GM12878 (cell line): ENCODE data around the gene SCLT1. TPM values are rescaled to one million over a fixed set of nuclear protein-coding genes. Genes with fewer than 3 reads are reported as not detected.

Experiments
- ATAC-seq: fragments of 200-7000 bp; cut with Tn5 transposase; 3 replicates; pipeline ENCODE4 v1.9.1; 2020; ENCODE audit warnings: mild to moderate bottlenecking, moderate library complexity
- BruUV-seq: library from RNA; stranded (reverse); fragments of 400-500 nt; replicated peaks from 2 replicates; lab custom pipeline; 2021; lab: Mats Ljungman, UMichigan
- CTCF ChIA-PET: fragments of 300-600 bp; sonication (Branson Sonifier 250); formaldehyde crosslinking; extraction: SDS; loops from one replicate; lab custom pipeline; 2021; ENCODE audit warnings: inconsistent platforms; lab: Yijun Ruan, JAX
- POLR2A ChIA-PET: fragments of 350-600 bp; formaldehyde crosslinking; extraction: SDS; loops from one replicate; lab custom pipeline; 2021; ENCODE audit warnings: inconsistent platforms; lab: Charles Lee
- RAD21 ChIA-PET: fragments of 300-600 bp; sonication (Branson Sonifier 250); formaldehyde crosslinking; loops from one replicate; lab custom pipeline; 2023; ENCODE audit warnings: antibody characterized with exemption; ENCODE audit not compliant: unreplicated experiment; lab: Charles Lee
- SMC1A ChIA-PET: fragments of 300-600 bp; sonication (Branson Sonifier 250); formaldehyde crosslinking; loops from one replicate; lab custom pipeline; 2023; ENCODE audit not compliant: unreplicated experiment, uncharacterized antibody; lab: Charles Lee
- DNase-seq: peaks from one replicate; pipeline ENCODE4 v3.0.0-alpha.2; 2011; ENCODE audit warnings: low read depth, low spot score
- FAIRE-seq: peaks from 3 replicates; lab custom pipeline; 2011; peaks lifted over from hg19 to GRCh38; lab: Jason Lieb, UNC
- H2AFZ ChIP-seq: 2 replicates; pipeline ENCODE4 v1.6.0; 2011; ENCODE audit warnings: low read depth, low read length, control low read depth; ENCODE audit not compliant: control insufficient read depth
- H3K27ac ChIP-seq: 2 replicates; pipeline ENCODE4 v1.5.1; 2011; ENCODE audit warnings: control low read depth; ENCODE audit not compliant: control insufficient read depth, insufficient read depth
- H3K27me3 ChIP-seq, 2 experiments: replicated peaks in 1 of 2; 2 replicates each; pipeline versions ENCODE4 v1.6.0 to v1.6.1; 2011; ENCODE audit warnings: low read length in 1 of 2; ENCODE audit not compliant: control insufficient read depth in 2 of 2, insufficient read depth in 2 of 2
- H3K36me3 ChIP-seq, 2 experiments: 2 replicates each; pipeline ENCODE4 v1.5.1; 2011; ENCODE audit warnings: low read length in 1 of 2; ENCODE audit not compliant: control insufficient read depth in 2 of 2, insufficient read depth in 2 of 2
- H3K4me1 ChIP-seq: 2 replicates; pipeline ENCODE4 v1.6.1; 2011; ENCODE audit warnings: mild to moderate bottlenecking, low read length, moderate library complexity, mixed read lengths; ENCODE audit not compliant: control insufficient read depth, insufficient read depth
- H3K4me2 ChIP-seq: 2 replicates; pipeline ENCODE4 v1.6.0; 2011; ENCODE audit warnings: control low read depth; ENCODE audit not compliant: control insufficient read depth, insufficient read depth
- H3K4me3 ChIP-seq: fragments of 200-600 bp; sonication (generic); 2 replicates; pipeline ENCODE4 v1.5.1; 2016
- H3K79me2 ChIP-seq: 2 replicates; pipeline ENCODE4 v1.6.0; 2011; ENCODE audit warnings: low read length; ENCODE audit not compliant: control insufficient read depth, insufficient read depth
- H3K9ac ChIP-seq: 2 replicates; pipeline ENCODE4 v1.8.0; 2011; ENCODE audit warnings: low read length, control low read depth, mixed read lengths; ENCODE audit not compliant: control insufficient read depth, insufficient read depth
- H3K9me3 ChIP-seq: replicated peaks from 3 replicates; pipeline ENCODE4 v1.5.1; 2011; ENCODE audit warnings: mild to moderate bottlenecking, low read length; ENCODE audit not compliant: control insufficient read depth, insufficient read depth
- H4K20me1 ChIP-seq: 2 replicates; pipeline ENCODE4 v1.6.0; 2011; ENCODE audit not compliant: control insufficient read depth, insufficient read depth
- MTA2 ChIP-seq: fragments of 450-650 bp; IDR thresholded peaks from 2 replicates; pipeline ENCODE4 v1.6.1; 2016; ENCODE audit warnings: low read depth, mild to moderate bottlenecking, moderate library complexity
- PAX5 ChIP-seq: IDR thresholded peaks from 2 replicates; pipeline ENCODE4 v1.6.1; 2011; ENCODE audit warnings: low read depth, low read length, borderline replicate concordance
- in situ Hi-C: fragments of 300-500 bp; cut with MboI; formaldehyde crosslinking; loops from 9 replicates; pipeline ENCODE4 v1.14.3; 2018; ENCODE audit warnings: mixed read lengths
- intact Hi-C: fragments of 100-400 bp; cut with micrococcal nuclease; formaldehyde crosslinking; loops from one replicate; pipeline ENCODE4 v1.14.2; 2022; ENCODE audit not compliant: unreplicated experiment
- polyA plus RNA-seq, 11 experiments: library from polyadenylated mRNA; depleted of rRNA in 4 of 11; unstranded in 6 of 11; stranded (reverse) in 5 of 11; fragments of >200 nt; fragmentation: Nextera tagmentation in 4 of 11; fragmentation: Illumina TruSeq in 1 of 11; extraction: Ambion mirVana in 4 of 11; extraction: Trizol in 1 of 11; gene quantifications; 1 replicate in 1 of 11; 2 replicates in 10 of 11; pipeline versions ENCODE4 v1.2.1 to v1.2.3, GENCODE V29; 2011 to 2016; ENCODE audit warnings: inconsistent platforms in 2 of 11, missing spikeins in 2 of 11, low read depth in 1 of 11
- total RNA-seq, 4 experiments: library from RNA; depleted of rRNA in 3 of 4; stranded (reverse); fragments of >200 nt in 3 of 4; fragmentation: Illumina TruSeq in 1 of 4; extraction: Trizol in 1 of 4; gene quantifications; 2 replicates each; pipeline versions ENCODE4 v1.2.1 to v1.2.3, GENCODE V29; 2013 to 2021
- TF ChIP-seq, protein P1 (sequence below): fragments of 450-650 bp; IDR thresholded peaks from 2 replicates; pipeline ENCODE4 v1.6.1; 2018; ENCODE audit warnings: borderline replicate concordance, mild to moderate bottlenecking; ENCODE audit not compliant: partially characterized antibody
- TF ChIP-seq, protein P2 (sequence below): fragments of 150-350 bp; IDR thresholded peaks from 2 replicates; pipeline ENCODE4 v1.6.1; 2016; ENCODE audit warnings: low read depth, low read length
- TF ChIP-seq, protein P3 (sequence below): fragments of 450-650 bp; IDR thresholded peaks from 2 replicates; pipeline ENCODE4 v1.6.1; 2016; ENCODE audit warnings: mild to moderate bottlenecking

Gene SCLT1
- total and polyA plus RNA-seq, 10 of the 15 experiments (the other 5 are each of a cell fraction or from before 2014, with no cell fraction given): 7.8 to 31.4 (median 19.6) TPM

DNA sequence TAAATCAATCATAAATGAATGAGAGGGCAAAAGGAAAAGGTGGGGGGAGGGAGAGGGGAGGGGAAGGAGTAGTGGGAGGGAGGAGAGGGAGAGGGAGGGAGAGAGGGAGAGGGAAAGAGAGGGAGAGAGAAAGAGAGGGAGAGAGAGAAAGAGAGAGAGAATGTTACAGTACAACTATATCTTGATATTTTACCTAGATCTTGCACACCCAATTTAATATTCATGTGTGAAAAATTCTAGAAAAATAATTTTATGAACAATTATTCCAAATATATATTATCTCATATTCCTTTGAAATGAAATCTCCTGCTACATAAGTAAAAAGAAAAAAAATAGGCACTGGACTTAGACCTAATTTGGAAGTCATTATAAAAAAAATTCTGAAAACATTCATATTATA is 120.0 kb downstream of the SCLT1 start (continued):
- TF ChIP-seq, protein P1, sequence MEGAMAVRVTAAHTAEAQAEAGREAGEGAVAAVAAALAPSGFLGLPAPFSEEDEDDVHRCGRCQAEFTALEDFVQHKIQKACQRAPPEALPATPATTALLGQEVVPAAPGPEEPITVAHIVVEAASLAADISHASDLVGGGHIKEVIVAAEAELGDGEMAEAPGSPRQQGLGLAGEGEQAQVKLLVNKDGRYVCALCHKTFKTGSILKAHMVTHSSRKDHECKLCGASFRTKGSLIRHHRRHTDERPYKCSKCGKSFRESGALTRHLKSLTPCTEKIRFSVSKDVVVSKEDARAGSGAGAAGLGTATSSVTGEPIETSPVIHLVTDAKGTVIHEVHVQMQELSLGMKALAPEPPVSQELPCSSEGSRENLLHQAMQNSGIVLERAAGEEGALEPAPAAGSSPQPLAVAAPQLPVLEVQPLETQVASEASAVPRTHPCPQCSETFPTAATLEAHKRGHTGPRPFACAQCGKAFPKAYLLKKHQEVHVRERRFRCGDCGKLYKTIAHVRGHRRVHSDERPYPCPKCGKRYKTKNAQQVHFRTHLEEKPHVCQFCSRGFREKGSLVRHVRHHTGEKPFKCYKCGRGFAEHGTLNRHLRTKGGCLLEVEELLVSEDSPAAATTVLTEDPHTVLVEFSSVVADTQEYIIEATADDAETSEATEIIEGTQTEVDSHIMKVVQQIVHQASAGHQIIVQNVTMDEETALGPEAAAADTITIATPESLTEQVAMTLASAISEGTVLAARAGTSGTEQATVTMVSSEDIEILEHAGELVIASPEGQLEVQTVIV: no peak
- TF ChIP-seq, protein P2, sequence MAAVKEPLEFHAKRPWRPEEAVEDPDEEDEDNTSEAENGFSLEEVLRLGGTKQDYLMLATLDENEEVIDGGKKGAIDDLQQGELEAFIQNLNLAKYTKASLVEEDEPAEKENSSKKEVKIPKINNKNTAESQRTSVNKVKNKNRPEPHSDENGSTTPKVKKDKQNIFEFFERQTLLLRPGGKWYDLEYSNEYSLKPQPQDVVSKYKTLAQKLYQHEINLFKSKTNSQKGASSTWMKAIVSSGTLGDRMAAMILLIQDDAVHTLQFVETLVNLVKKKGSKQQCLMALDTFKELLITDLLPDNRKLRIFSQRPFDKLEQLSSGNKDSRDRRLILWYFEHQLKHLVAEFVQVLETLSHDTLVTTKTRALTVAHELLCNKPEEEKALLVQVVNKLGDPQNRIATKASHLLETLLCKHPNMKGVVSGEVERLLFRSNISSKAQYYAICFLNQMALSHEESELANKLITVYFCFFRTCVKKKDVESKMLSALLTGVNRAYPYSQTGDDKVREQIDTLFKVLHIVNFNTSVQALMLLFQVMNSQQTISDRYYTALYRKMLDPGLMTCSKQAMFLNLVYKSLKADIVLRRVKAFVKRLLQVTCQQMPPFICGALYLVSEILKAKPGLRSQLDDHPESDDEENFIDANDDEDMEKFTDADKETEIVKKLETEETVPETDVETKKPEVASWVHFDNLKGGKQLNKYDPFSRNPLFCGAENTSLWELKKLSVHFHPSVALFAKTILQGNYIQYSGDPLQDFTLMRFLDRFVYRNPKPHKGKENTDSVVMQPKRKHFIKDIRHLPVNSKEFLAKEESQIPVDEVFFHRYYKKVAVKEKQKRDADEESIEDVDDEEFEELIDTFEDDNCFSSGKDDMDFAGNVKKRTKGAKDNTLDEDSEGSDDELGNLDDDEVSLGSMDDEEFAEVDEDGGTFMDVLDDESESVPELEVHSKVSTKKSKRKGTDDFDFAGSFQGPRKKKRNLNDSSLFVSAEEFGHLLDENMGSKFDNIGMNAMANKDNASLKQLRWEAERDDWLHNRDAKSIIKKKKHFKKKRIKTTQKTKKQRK: no peak
- TF ChIP-seq PAX5: no peak

DNA sequence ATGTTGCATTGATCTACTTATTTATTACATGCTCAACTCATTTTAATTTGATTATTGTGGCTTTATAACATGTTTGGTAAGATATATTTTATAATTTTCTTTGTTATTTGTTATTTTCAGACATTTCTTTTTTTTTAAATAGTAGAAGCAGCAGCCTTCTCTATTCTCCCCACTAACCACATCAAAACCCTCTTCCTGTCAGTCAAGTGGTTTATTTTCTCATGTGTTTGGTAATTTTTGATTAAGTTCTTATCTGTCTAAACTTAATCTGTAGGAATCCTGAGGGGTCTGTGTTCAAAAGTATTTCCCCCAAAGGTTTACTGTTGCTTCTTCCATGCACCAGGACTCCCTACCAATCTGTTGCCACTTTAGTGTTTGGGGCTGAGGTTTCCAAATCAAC is 131.9 kb downstream of the SCLT1 start:
- TF ChIP-seq, protein P3, sequence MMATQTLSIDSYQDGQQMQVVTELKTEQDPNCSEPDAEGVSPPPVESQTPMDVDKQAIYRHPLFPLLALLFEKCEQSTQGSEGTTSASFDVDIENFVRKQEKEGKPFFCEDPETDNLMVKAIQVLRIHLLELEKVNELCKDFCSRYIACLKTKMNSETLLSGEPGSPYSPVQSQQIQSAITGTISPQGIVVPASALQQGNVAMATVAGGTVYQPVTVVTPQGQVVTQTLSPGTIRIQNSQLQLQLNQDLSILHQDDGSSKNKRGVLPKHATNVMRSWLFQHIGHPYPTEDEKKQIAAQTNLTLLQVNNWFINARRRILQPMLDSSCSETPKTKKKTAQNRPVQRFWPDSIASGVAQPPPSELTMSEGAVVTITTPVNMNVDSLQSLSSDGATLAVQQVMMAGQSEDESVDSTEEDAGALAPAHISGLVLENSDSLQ: peak; percentile 92
- no peak for TF ChIP-seq MTA2
- H4K20me1 ChIP-seq: no peaks in the 10 kb centered on the region
- no peak overlapping the region for H3K9ac ChIP-seq
- no peaks in the 10 kb centered on the region; a peak in 1 of 4 replicates for H3K36me3 ChIP-seq
- DNase-seq (no peak), FAIRE-seq (no peak), ATAC-seq (no peak)
- H3K4me1 ChIP-seq: no peaks in the 10 kb centered on the region
- ChIA-PET CTCF (no interaction called here), SMC1A (no interaction called here), RAD21 (interaction anchor here (0.6 kb wide), 1 partner anchor 176 kb away, joined by 4 read pairs; no protein-coding TSS in a partner anchor), POLR2A (interaction anchor here (0.6 kb wide), 1 partner anchor 9 kb away, joined by 3 read pairs; no protein-coding TSS in a partner anchor)
- BruUV-seq: no TSS peak
- no peaks in the 10 kb centered on the region for H3K9me3 ChIP-seq
- intact Hi-C loops (no loop called here), in situ Hi-C loops (no loop called here)
- H3K27me3 ChIP-seq: no peaks in the 10 kb centered on the region
- H3K4me2 ChIP-seq: no peak overlapping the region
- no peaks in the 10 kb centered on the region for H3K79me2 ChIP-seq
- H3K4me3 ChIP-seq: no peak overlapping the region
- no peak overlapping the region for H3K27ac ChIP-seq
- H2AFZ ChIP-seq: no peak overlapping the region
